OCI-LY1 (cell line): ENCODE data around the gene RRM2.

ENCODE experiments used
- H2AFZ ChIP-seq: fragments of 200-600 bp; sonication (generic), shearing (Covaris generic); 2 replicates; pipeline ENCODE4 v1.6.0; 2014; ENCODE audit warnings: antibody characterized with exemption, mild to moderate bottlenecking, low read length
- H3F3A ChIP-seq: fragments of 200-600 bp; sonication (generic), shearing (Covaris generic); 2 replicates; pipeline ENCODE4 v1.6.0; 2014; ENCODE audit warnings: mild to moderate bottlenecking, antibody characterized with exemption, low read length, moderate library complexity; ENCODE audit not compliant: insufficient read depth
- H3K27ac ChIP-seq: fragments of 200-600 bp; sonication (generic); 2 replicates; pipeline ENCODE4 v1.5.1; 2014; ENCODE audit warnings: low read length, mixed run types, mild to moderate bottlenecking, low read depth; ENCODE audit not compliant: poor library complexity, severe bottlenecking
- H3K27me3 ChIP-seq: fragments of 200-600 bp; sonication (generic); 2 replicates; pipeline ENCODE4 v1.6.0; 2014; ENCODE audit warnings: antibody characterized with exemption, mild to moderate bottlenecking, low read length, moderate library complexity; ENCODE audit not compliant: insufficient read depth
- H3K36me3 ChIP-seq: fragments of 200-600 bp; sonication (generic); 2 replicates; pipeline ENCODE4 v1.6.1; 2014; ENCODE audit warnings: mild to moderate bottlenecking, antibody characterized with exemption, low read length, moderate library complexity, mixed read lengths; ENCODE audit not compliant: insufficient read depth
- H3K4me1 ChIP-seq: fragments of 200-600 bp; sonication (generic); 2 replicates; pipeline ENCODE4 v1.5.1; 2014; ENCODE audit warnings: mild to moderate bottlenecking, low read length, moderate library complexity; ENCODE audit not compliant: insufficient read depth, severe bottlenecking
- H3K4me2 ChIP-seq: fragments of 200-600 bp; sonication (generic), shearing (Covaris generic); 2 replicates; pipeline ENCODE4 v1.6.1; 2014; ENCODE audit warnings: low read length
- H3K4me3 ChIP-seq: fragments of 200-600 bp; sonication (generic); 2 replicates; pipeline ENCODE4 v1.5.1; 2014; ENCODE audit warnings: low read length, low read depth, mild to moderate bottlenecking, mixed read lengths; ENCODE audit not compliant: poor library complexity, severe bottlenecking
- H3K79me2 ChIP-seq: fragments of 200-600 bp; shearing (Covaris generic); 2 replicates; pipeline ENCODE4 v1.6.1; 2016; ENCODE audit warnings: mixed run types, low read length, mixed read lengths; ENCODE audit not compliant: insufficient read depth
- H3K9ac ChIP-seq: fragments of 200-600 bp; sonication (generic), shearing (Covaris generic); 2 replicates; pipeline ENCODE4 v1.6.1; 2014; ENCODE audit warnings: mild to moderate bottlenecking, low read length, mixed read lengths
- H3K9me2 ChIP-seq: fragments of 200-600 bp; sonication (generic), shearing (Covaris generic); 2 replicates; pipeline ENCODE4 v1.6.1; 2014; ENCODE audit warnings: low read depth, mild to moderate bottlenecking, low read length, mixed read lengths
- H3K9me3 ChIP-seq: fragments of 200-600 bp; shearing (Covaris generic); 2 replicates; pipeline ENCODE4 v1.6.1; 2014; ENCODE audit warnings: low read length, mixed read lengths
- H4K20me1 ChIP-seq: fragments of 200-600 bp; sonication (generic), shearing (Covaris generic); 2 replicates; pipeline ENCODE4 v1.6.0; 2016; ENCODE audit warnings: mild to moderate bottlenecking, low read length; ENCODE audit not compliant: insufficient read depth
- EZH2 ChIP-seq: fragments of 200-600 bp; sonication (generic), shearing (Covaris generic); IDR thresholded peaks from 2 replicates; pipeline ENCODE4 v1.8.0; 2017; ENCODE audit warnings: borderline replicate concordance, mixed run types, mild to moderate bottlenecking, antibody characterized with exemption, low read length, moderate library complexity, mixed read lengths
- TF ChIP-seq, protein P1 (sequence below): fragments of 200-600 bp; sonication (generic), shearing (Covaris generic); IDR thresholded peaks from 2 replicates; pipeline ENCODE4 v1.5.1; 2017; ENCODE audit warnings: mild to moderate bottlenecking, antibody characterized with exemption, low read length, moderate library complexity, mixed read lengths

Gene RRM2

DNA sequence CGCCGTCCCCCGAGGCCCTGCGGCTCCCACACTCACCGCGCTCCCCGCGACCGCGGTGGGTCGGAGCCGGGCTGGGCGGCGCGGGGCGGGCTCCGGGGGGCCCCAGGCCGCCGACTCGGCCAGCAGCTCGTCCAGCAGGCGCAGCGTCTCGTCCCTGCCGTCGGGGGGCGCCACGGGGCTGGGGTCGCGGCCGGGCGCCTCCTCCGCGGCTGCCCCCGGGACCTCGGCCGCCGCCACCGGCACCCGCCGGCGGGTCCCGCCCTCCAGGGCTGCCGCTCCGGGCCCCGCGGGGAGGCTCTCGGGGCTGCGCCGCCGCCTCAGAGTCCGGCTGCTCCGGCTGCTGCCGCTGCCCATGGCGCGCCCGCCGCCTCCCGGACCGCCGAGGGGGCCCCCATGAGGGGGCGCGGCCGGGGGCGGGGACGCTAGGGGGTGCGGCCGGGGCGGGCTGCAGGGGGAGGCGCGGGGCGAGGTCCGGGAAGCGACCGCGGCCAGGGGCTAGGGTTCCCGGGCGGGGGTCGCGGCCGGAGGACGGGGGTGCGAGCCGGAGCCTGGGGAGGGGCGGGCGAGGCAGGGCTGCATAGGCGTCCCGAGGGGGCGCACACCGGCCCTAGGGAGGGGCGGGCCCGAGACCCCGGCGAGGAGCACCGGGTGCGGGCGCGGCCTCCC is 42.5 kb upstream of the RRM2 start, which contains the start of gene CYS1:
TSS of gene CYS1 (minus strand) at position 542 of the 666 bp plus-strand sequence. CDS start at position 354, 188 bp downstream.
- H4K20me1 ChIP-seq: no peaks in the 10 kb centered on the region
- H3F3A ChIP-seq: no peaks in the 10 kb centered on the region
- H3K4me3 ChIP-seq: peak within 1 kb of the TSS; percentile 33
- peaks cover 35% of the 10 kb centered on the region for H3K4me1 ChIP-seq
- no peak within 1 kb of the TSS for H3K9ac ChIP-seq
- no peaks in the 10 kb centered on the region for H3K9me2 ChIP-seq
- no peaks in the 10 kb centered on the region for H3K79me2 ChIP-seq
- peak within 1 kb of the TSS; percentile 40 for H3K4me2 ChIP-seq
- H3K27ac ChIP-seq: no peak within 1 kb of the TSS
- no peaks in the 10 kb centered on the region for H3K36me3 ChIP-seq
- no peak for TF ChIP-seq EZH2
- TF ChIP-seq, protein P1, sequence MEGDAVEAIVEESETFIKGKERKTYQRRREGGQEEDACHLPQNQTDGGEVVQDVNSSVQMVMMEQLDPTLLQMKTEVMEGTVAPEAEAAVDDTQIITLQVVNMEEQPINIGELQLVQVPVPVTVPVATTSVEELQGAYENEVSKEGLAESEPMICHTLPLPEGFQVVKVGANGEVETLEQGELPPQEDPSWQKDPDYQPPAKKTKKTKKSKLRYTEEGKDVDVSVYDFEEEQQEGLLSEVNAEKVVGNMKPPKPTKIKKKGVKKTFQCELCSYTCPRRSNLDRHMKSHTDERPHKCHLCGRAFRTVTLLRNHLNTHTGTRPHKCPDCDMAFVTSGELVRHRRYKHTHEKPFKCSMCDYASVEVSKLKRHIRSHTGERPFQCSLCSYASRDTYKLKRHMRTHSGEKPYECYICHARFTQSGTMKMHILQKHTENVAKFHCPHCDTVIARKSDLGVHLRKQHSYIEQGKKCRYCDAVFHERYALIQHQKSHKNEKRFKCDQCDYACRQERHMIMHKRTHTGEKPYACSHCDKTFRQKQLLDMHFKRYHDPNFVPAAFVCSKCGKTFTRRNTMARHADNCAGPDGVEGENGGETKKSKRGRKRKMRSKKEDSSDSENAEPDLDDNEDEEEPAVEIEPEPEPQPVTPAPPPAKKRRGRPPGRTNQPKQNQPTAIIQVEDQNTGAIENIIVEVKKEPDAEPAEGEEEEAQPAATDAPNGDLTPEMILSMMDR: no peak
- peaks cover 13% of the 10 kb centered on the region for H3K27me3 ChIP-seq
- no peaks in the 10 kb centered on the region for H3K9me3 ChIP-seq
- no peak within 1 kb of the TSS for H2AFZ ChIP-seq

- no peaks in the 10 kb centered on the region for H3F3A ChIP-seq
- H3K27ac ChIP-seq: no peak overlapping the region
- H3K27me3 ChIP-seq: peaks cover 14% of the 10 kb centered on the region
- TF ChIP-seq, protein P1: no peak
- 0 out of 2 replicates have a peak, but pooled peaks have one; percentile 50 for TF ChIP-seq EZH2
- H3K79me2 ChIP-seq: no peaks in the 10 kb centered on the region
- peak overlapping the region; percentile 33 for H3K4me3 ChIP-seq
- H2AFZ ChIP-seq: no peak overlapping the region
- no peaks in the 10 kb centered on the region for H3K9me3 ChIP-seq
- peak overlapping the region; percentile 30 for H3K4me2 ChIP-seq
- no peak overlapping the region for H3K9ac ChIP-seq
- H4K20me1 ChIP-seq: no peaks in the 10 kb centered on the region
- H3K4me1 ChIP-seq: peaks cover 35% of the 10 kb centered on the region
- no peaks in the 10 kb centered on the region for H3K36me3 ChIP-seq
- H3K9me2 ChIP-seq: no peaks in the 10 kb centered on the region
Measured at GRCh38 chr2:10080536-10081304, 41.8 kb upstream of the RRM2 start.

GRCh38 chr2:10083046-10083445 is 39.5 kb upstream of the RRM2 start:
- Histone ChIP-seq H3K4me1 (peaks cover 35% of the 10 kb centered on the region), H3K4me2 (no peak overlapping the region), H3K27me3 (peaks cover 14% of the 10 kb centered on the region), H2AFZ (no peak overlapping the region), H3K9me3 (no peaks in the 10 kb centered on the region), H3K27ac (no peak overlapping the region), H4K20me1 (no peaks in the 10 kb centered on the region), H3K4me3 (no peak overlapping the region), H3K79me2 (no peaks in the 10 kb centered on the region), H3F3A (no peaks in the 10 kb centered on the region), H3K9me2 (no peaks in the 10 kb centered on the region), H3K36me3 (no peaks in the 10 kb centered on the region), H3K9ac (no peak overlapping the region)
- no peak for TF ChIP-seq EZH2
- TF ChIP-seq, protein P1: no peak
